H1 (cell line): ENCODE data around the gene MCM3.

Experiments
- CEBPB ChIP-seq: IDR thresholded peaks from 2 replicates; pipeline ENCODE4 v1.6.1; 2012; ENCODE audit warnings: low read depth, low read length
- EGR1 ChIP-seq: IDR thresholded peaks from 2 replicates; pipeline ENCODE4 v1.6.1; 2011; ENCODE audit warnings: low read depth, low read length, borderline replicate concordance
- EP300 ChIP-seq, 2 experiments: IDR thresholded peaks; 1 replicate in 1 of 2; 2 replicates in 1 of 2; pipeline ENCODE4 v1.6.1; 2011 to 2012; ENCODE audit warnings: low read depth in 2 of 2, low read length in 2 of 2, mild to moderate bottlenecking in 2 of 2, borderline replicate concordance in 1 of 2, inconsistent platforms in 1 of 2, moderate library complexity in 1 of 2
- PHF8 ChIP-seq: fragments of 200-600 bp; sonication (generic); conservative IDR thresholded peaks from 2 replicates; pipeline ENCODE4 v1.7.1; 2012; ENCODE audit warnings: low read depth, mild to moderate bottlenecking, inconsistent platforms, low read length, moderate library complexity
- POLR2A ChIP-seq, 2 experiments: IDR thresholded peaks; 1 replicate in 1 of 2; 2 replicates in 1 of 2; pipeline ENCODE4 v1.6.1; 2011; ENCODE audit warnings: low read depth in 2 of 2, low read length in 2 of 2, mild to moderate bottlenecking in 2 of 2; ENCODE audit errors: control extremely low read depth in 1 of 2
- POLR2AphosphoS5 ChIP-seq: IDR thresholded peaks from 2 replicates; pipeline ENCODE4 v1.6.1; 2011; ENCODE audit warnings: low read depth, low read length
- RFX5 ChIP-seq: IDR thresholded peaks from 2 replicates; pipeline ENCODE4 v1.6.1; 2011; ENCODE audit warnings: low read depth, low read length, improper control_type of control experiment, borderline replicate concordance
- RNF2 ChIP-seq: fragments of 200-900, 300-1000 bp; sonication (generic); IDR thresholded peaks from 2 replicates; pipeline ENCODE4 v1.7.1; 2016; ENCODE audit warnings: borderline replicate concordance, low read depth, mild to moderate bottlenecking, antibody characterized with exemption, low read length; ENCODE audit not compliant: poor library complexity, severe bottlenecking; ENCODE audit errors: missing control alignments
- TAF1 ChIP-seq: IDR thresholded peaks from 2 replicates; pipeline ENCODE4 v1.6.1; 2011; ENCODE audit warnings: mild to moderate bottlenecking, low read depth, low read length
- TCF12 ChIP-seq: IDR thresholded peaks from 2 replicates; pipeline ENCODE4 v1.6.1; 2011; ENCODE audit warnings: low read depth, mild to moderate bottlenecking, low read length
- USF2 ChIP-seq: IDR thresholded peaks from 2 replicates; pipeline ENCODE4 v1.6.1; 2011; ENCODE audit warnings: low read length, improper control_type of control experiment
- TF ChIP-seq, protein P1 (sequence below): IDR thresholded peaks from 2 replicates; pipeline ENCODE4 v1.6.1; 2011; ENCODE audit warnings: low read depth, mild to moderate bottlenecking, low read length; ENCODE audit not compliant: insufficient read depth
- TF ChIP-seq, protein P2 (sequence below), 3 experiments: IDR thresholded peaks; 1 replicate in 2 of 3; 2 replicates in 1 of 3; pipeline versions ENCODE4 v1.5.1 to v1.6.1; 2011; ENCODE audit warnings: low read length in 3 of 3, mild to moderate bottlenecking in 3 of 3, inconsistent platforms in 2 of 3, low read depth in 1 of 3, moderate library complexity in 1 of 3; ENCODE audit not compliant: insufficient read depth in 1 of 3; ENCODE audit errors: control extremely low read depth in 1 of 3
- TF ChIP-seq, protein P3 (sequence below): IDR thresholded peaks from 2 replicates; pipeline ENCODE4 v1.6.1; 2012; ENCODE audit warnings: inconsistent platforms

DNA sequence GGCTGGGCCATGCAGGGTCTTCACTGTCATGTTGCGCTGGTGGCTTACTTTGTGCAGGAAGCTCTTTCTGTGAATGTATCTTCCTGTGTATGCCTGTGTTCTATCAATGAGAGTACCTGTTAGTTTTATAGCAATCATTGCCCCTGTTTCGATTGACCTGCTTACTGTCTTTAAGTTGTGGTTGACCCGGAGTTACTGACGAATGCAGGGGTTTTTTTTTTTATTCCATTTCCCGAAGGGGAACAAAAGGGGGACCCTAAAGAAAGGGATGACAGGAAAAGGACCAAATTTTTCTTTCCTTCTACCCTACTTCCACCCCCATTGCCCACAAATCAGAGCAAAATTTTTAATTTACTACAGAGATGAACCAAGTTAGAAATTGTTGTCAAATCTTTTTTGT is 40.1 kb downstream of the MCM3 start, which contains the start of gene IL17F:
- TF ChIP-seq, protein P1, sequence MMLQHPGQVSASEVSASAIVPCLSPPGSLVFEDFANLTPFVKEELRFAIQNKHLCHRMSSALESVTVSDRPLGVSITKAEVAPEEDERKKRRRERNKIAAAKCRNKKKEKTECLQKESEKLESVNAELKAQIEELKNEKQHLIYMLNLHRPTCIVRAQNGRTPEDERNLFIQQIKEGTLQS: no peak
- TF ChIP-seq TCF12 (no peak), CEBPB (no peak), USF2 (no peak), POLR2AphosphoS5 (no peak), EP300 (IDR thresholded peaks at IDR 0.05; ENCODE audit: borderline replicate concordance in 1 of 2, low read depth in 2 of 2, low read length in 2 of 2) (no peak), POLR2A (IDR thresholded peaks at IDR 0.05; ENCODE audit: control extremely low read depth in 1 of 2, low read depth in 2 of 2, low read length in 2 of 2) (no peak), RNF2 (no peak), EGR1 (no peak), PHF8 (no peak), RFX5 (no peak), TAF1 (no peak)
- TF ChIP-seq, protein P2, sequence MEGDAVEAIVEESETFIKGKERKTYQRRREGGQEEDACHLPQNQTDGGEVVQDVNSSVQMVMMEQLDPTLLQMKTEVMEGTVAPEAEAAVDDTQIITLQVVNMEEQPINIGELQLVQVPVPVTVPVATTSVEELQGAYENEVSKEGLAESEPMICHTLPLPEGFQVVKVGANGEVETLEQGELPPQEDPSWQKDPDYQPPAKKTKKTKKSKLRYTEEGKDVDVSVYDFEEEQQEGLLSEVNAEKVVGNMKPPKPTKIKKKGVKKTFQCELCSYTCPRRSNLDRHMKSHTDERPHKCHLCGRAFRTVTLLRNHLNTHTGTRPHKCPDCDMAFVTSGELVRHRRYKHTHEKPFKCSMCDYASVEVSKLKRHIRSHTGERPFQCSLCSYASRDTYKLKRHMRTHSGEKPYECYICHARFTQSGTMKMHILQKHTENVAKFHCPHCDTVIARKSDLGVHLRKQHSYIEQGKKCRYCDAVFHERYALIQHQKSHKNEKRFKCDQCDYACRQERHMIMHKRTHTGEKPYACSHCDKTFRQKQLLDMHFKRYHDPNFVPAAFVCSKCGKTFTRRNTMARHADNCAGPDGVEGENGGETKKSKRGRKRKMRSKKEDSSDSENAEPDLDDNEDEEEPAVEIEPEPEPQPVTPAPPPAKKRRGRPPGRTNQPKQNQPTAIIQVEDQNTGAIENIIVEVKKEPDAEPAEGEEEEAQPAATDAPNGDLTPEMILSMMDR (IDR thresholded peaks at IDR 0.05; ENCODE audit: control extremely low read depth in 1 of 3, insufficient read depth in 1 of 3, low read depth in 1 of 3, low read length in 3 of 3): no peak
- TF ChIP-seq, protein P3, sequence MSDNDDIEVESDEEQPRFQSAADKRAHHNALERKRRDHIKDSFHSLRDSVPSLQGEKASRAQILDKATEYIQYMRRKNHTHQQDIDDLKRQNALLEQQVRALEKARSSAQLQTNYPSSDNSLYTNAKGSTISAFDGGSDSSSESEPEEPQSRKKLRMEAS: no peak
